KOPT-K1 (cell line): ENCODE data around the gene MCM10.

Experiments used
- H3K27ac ChIP-seq: fragments of 200-600 bp; sonication (generic); 2 replicates; pipeline ENCODE4 v1.5.1; 2016; ENCODE audit warnings: antibody characterized with exemption, mild to moderate bottlenecking, low read depth, low read length; ENCODE audit not compliant: poor library complexity, severe bottlenecking
- H3K36me3 ChIP-seq: fragments of 200-600 bp; sonication (generic); 2 replicates; pipeline ENCODE4 v1.5.1; 2017; ENCODE audit warnings: antibody characterized with exemption, mild to moderate bottlenecking, low read length, moderate library complexity; ENCODE audit not compliant: insufficient read depth
- H3K9me3 ChIP-seq: fragments of 200-600 bp; sonication (generic); 2 replicates; pipeline ENCODE4 v1.5.1; 2017; ENCODE audit warnings: antibody characterized with exemption, low read length, mild to moderate bottlenecking; ENCODE audit not compliant: insufficient read depth, poor library complexity, severe bottlenecking

MCM10 gene

DNA sequence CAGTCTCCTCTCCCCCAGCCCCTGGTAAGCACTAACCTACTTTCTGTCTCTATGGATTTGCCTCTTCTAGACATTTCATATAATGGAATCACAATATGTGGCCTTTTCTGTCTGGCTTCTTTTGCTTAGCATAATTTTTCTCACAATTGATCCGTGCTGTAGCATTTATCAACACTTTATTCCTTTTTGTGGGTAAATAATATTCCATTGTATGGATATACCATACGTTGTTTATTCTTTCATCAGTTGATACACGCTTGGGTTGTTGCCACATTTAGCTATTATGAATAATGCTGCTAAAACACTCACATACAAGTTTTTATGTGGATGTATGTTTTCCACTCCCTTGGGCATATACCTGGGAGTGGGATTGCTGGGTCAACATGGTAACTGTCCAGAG, 25.8 kb downstream of the MCM10 start:
- Histone ChIP-seq H3K27ac (no peak overlapping the region), H3K36me3 (peaks cover 100% of the 10 kb centered on the region), H3K9me3 (no peaks in the 10 kb centered on the region)

DNA sequence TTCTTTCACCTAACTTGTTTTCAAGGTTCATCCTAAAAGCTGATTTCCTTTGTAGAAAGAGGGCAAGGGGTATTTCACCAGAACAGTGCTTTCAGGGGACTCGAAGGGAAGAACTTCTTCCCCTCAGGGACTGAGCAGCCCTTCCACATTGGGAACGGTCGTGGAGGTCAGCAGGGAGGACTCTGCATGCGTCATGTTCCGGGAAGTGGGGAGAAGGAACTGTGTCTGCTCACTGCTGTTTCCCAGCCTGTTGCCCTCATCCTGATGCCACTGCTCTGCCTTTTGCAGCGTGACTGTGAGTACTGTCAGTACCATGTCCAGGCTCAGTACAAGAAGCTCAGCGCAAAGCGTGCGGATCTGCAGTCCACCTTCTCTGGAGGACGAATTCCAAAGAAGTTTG, 27.2 kb downstream of the MCM10 start:
- Histone ChIP-seq H3K9me3 (no peaks in the 10 kb centered on the region), H3K27ac (no peak overlapping the region), H3K36me3 (peaks cover 100% of the 10 kb centered on the region)

DNA sequence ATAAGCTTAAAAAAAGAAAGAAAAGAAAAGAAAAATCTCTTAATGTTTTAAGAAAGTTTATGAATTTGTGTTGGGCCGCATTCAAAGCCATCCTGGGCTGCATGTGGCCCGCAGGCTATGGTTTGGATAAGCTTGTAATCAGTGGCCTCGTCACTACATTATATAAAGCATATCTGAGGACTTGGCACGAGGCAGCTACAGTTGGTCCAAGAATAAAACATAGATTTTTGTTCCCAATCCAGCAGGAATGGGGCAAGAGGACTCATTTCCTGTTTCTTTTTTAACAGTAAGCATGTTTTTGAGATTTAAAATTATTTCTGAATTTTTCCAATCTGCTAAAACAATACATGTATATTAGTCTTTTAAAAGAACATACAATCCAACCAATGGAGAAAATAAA, 28.6 kb downstream of the MCM10 start:
- peaks cover 100% of the 10 kb centered on the region for H3K36me3 ChIP-seq
- H3K9me3 ChIP-seq: no peaks in the 10 kb centered on the region
- H3K27ac ChIP-seq: no peak overlapping the region

DNA sequence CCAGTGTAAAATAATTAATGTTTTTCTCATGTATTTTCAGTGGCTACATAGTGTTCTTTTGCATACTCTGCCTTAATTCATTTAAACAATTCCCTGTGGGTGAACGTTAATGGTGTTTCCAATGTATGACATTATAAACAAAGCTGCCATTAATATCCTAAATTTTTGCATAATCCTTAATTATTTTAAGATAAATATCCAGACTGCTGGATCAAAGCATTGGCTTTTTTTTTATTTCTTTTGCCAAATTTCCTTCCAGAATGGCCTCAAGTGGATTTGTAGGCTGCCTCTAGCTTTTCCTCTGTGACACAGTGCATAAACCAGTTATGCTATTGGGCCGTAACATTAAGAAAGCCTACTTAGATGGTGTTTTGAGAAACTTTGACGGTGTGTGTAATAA, 29.5 kb downstream of the MCM10 start:
- no peak overlapping the region for H3K27ac ChIP-seq
- H3K36me3 ChIP-seq: peaks cover 100% of the 10 kb centered on the region
- no peaks in the 10 kb centered on the region for H3K9me3 ChIP-seq

DNA sequence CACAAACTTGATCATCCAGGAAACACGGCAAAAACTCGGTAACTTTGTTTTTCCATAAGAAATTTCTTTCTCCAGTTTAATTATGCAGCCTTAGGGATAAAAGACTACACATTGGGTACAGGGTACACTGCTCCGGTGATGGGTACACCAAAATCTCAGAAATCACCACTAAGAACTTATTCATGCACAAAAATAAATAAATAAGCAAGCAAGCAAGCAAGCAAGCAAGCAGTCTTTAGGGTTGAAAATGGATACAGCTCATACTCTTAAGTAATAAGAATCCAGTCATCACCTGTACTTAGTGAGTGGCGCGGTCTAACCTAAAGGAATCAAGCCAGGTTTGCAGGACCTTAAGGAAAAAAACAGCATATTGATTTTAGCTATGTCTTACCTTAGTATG, 30.0 kb downstream of the MCM10 start:
- no peaks in the 10 kb centered on the region for H3K9me3 ChIP-seq
- H3K36me3 ChIP-seq: peaks cover 99% of the 10 kb centered on the region
- no peak overlapping the region for H3K27ac ChIP-seq

DNA sequence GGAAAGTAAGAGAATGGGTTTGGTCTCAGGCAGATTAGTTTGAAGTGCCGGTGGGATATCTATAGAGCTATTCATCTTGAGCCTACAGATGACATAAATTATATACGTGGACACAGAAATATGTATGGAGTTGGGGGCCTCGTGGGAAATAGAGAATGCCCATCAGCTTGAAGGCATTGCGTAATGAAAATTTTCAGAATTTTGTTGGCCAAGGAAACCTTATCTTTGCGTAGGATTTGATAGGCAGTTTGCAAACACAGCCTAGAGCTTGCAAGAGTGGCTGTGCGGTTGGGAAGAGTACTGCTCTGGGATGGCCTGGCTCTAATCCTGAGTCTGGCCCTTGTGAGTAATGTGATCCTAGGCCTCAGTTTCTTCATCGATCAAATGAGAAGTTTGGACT, 32.3 kb downstream of the MCM10 start:
- H3K9me3 ChIP-seq: no peaks in the 10 kb centered on the region
- peaks cover 99% of the 10 kb centered on the region for H3K36me3 ChIP-seq
- H3K27ac ChIP-seq: no peak overlapping the region

DNA sequence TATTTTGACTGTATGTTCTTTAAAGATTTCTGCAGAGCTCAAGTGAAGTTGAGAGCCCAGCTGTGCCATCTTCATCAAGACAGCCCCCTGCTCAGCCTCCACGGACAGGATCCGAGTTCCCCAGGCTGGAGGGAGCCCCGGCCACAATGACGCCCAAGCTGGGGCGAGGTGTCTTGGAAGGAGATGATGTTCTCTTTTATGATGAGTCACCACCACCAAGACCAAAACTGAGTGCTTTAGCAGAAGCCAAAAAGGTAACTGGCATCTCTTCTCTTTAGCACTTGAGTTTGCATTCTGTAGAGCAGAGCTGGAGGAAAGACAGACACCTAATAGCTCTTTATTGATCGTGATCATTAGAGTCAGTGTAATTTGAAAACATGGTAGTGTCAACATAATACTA, 33.7 kb downstream of the MCM10 start:
- H3K9me3 ChIP-seq: no peaks in the 10 kb centered on the region
- H3K36me3 ChIP-seq: peaks cover 99% of the 10 kb centered on the region
- no peak overlapping the region for H3K27ac ChIP-seq

DNA sequence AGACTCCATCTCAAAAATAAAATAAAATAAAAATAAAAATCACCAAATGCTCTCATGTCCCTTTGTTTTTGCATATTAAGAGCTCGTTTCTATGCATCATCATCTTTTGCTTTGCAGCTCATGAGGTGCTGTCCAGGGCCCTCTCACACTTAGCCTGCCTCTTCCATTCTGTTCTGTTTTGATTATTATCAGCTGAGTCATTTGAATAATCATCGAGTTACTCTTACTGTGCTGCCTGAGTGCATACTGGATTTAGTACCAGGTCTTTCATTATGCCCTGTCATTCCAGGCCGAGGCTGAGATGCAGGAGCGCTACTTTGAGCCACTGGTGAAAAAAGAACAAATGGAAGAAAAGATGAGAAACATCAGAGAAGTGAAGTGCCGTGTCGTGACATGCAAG, 39.8 kb downstream of the MCM10 start:
- no peak overlapping the region for H3K27ac ChIP-seq
- no peaks in the 10 kb centered on the region for H3K9me3 ChIP-seq
- peaks cover 99% of the 10 kb centered on the region for H3K36me3 ChIP-seq

DNA sequence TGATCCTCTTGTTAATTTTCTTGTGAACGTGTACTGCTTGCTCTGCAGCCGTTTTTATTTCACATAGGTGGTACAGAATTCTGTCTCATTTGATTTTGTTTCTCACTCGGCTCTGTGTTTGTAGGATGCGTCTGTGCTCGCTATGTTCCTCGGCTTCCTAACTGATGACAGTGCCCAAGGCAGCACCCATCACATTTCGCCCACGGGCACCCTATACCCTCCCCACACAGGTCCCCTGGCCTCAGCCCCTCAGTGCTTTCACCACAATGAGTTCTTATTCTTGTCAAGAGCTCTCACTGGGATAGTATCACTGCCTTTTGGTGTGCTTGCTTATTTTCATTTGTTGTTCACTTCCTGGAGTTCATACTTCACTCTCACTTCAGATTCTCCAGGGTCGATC, 44.7 kb downstream of the MCM10 start:
- Histone ChIP-seq H3K27ac (no peak overlapping the region), H3K9me3 (no peaks in the 10 kb centered on the region), H3K36me3 (peaks cover 98% of the 10 kb centered on the region)

DNA sequence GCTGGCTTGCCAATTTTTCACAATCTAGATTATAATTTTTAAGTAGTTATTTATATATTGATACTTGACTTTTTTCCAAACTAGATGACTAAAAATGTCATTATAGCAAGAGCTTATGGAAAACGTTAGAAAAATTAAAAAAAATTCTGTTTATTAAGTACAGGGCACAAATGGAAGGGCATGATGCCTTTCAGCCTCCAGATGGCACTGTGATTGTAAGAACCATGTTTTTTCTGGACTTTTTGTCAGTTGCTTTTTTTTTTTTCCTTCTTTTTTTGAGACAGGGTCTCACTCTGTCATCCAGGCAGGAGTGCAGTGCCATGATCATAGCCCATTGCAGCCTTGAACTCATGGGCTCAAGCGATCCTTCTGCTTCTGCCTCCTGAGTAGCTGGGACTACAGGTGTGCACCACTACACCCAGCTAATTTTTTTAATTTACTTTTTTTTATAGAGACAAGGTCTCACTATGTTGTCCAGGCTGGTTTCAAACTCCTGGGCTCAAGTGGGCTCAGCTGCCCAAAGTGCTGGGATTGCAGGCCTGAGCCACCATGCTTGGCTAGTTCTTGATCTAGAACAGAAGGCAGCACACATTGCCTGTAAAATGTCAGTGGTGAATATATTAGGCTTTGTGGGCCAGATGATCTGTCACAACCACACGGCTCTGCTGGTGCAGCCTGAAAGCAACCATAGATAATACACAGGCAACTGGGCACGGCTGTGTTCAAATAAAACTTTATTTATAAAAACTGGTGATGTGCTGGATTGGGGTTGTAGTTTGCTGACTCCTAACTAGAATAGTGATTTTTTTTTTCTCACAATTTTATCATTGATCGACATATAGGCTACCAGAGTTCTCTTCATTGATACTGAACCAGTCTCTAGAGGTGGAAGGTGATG, 45.4 kb downstream of the MCM10 start:
- H3K27ac ChIP-seq: no peak overlapping the region
- peaks cover 98% of the 10 kb centered on the region for H3K36me3 ChIP-seq
- H3K9me3 ChIP-seq: no peaks in the 10 kb centered on the region

DNA sequence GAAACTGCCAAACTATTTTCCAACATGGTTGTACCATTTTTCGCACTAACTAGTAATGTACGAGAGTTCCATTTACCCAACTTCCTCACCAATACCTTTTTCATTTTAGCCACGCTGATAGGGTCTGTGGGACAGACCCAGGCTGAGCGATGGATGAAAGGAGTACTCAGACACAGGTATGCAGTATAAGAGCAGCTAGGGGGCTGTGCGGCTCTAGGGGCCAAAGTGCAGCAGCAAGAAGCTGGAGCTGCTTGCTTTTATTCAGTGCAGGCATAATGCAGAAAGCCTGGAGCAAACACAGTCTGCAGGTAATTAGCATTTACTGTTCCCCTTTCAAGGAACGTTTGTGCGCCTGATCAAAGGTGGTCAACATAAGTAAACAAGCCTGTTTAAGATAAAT, 51.8 kb downstream of the MCM10 start:
- Histone ChIP-seq H3K27ac (no peak overlapping the region), H3K36me3 (peaks cover 68% of the 10 kb centered on the region)

DNA sequence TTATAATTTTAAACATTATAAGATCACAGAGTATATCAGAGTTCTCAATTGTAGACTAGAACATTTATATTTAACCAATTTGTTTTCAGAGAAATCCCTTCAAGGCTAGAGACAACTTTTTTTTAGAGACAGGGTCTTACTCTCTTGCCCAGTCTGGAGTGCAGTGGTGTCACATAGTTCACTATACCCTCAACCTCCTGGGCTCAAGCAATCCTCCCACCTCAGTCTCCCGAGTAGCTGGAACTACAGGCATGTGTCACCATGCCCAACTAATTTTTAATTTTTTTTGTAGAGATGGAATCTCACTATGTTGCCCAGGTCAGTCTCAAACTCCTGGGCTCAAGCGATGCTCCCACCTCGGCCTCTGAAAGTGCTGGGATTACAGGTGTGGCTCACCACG, 57.5 kb downstream of the MCM10 start:
- Histone ChIP-seq H3K36me3 (peaks cover 12% of the 10 kb centered on the region), H3K9me3 (no peaks in the 10 kb centered on the region), H3K27ac (no peak overlapping the region)

More for the DNA sequence above, 51.8 kb downstream of the MCM10 start:
- H3K9me3 ChIP-seq: no peaks in the 10 kb centered on the region

DNA sequence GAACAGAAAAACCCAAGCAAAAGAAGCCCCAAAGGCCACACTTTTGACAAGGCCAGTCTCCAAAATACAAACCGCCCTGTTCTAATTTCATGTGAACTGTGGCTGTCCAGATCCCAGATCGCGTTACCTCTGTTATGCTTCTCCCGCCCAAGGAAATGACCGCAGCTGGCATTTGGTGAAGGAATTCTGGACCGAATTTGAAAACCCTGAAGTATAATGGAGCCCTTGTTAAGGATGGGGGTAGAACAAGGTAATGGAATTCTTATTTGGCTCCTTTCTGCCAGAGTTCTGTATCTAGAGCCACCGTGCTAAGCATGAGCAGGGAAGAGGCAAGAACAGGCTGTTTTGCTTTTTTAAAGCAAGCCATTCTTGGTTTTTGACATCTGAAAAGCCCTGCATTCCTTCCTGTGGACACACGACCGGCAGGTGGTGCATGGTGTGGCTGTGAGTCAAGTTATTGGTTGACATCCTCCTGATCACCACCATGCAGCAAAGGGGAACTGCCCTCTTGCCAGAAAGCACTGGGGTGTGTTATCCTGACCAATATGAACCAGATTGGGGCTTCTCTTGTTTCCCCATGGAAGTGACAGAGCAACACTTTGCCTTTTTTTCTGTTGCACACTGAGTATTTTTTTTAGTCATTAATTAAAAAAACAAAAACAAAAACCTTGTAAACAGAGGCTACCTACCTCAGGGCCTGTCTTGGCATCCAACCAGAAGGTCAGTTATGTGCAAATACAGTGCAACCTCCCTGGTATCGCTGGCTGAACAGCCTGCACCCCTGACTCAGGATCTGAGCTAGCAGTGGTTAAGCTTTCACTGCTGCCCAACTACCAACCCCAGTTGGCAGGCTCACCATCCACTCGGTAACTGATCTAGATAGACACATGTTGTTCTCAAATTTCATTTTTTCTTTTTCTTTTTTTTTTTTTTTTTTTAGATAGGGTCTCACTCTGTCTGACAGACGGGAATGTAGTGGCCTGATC, 58.6 kb downstream of the MCM10 start:
- Histone ChIP-seq H3K27ac (no peak overlapping the region), H3K9me3 (no peaks in the 10 kb centered on the region), H3K36me3 (peaks cover 2% of the 10 kb centered on the region; the same call in 1 of the 2 replicates)

DNA sequence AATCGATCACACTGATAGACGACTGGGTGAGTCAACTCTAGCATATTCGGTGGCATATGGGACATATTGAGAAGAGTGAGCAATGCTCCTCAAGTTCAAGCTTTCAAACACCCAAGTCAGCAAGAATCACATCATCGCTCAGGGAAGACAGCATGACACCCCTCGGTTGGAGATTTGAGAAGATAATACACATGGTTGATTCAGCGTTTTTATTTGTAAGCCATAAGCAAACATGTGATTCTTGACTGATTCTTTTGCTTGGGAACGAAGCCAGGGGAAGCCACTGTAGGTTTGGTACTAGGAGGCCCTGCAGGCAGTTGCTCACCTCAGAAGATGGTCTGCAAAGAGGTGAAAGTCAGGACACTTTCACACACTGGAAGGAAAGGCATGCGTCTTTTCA, 60.2 kb downstream of the MCM10 start:
- no peaks in the 10 kb centered on the region for H3K36me3 ChIP-seq
- no peaks in the 10 kb centered on the region for H3K9me3 ChIP-seq
- no peak overlapping the region for H3K27ac ChIP-seq

DNA sequence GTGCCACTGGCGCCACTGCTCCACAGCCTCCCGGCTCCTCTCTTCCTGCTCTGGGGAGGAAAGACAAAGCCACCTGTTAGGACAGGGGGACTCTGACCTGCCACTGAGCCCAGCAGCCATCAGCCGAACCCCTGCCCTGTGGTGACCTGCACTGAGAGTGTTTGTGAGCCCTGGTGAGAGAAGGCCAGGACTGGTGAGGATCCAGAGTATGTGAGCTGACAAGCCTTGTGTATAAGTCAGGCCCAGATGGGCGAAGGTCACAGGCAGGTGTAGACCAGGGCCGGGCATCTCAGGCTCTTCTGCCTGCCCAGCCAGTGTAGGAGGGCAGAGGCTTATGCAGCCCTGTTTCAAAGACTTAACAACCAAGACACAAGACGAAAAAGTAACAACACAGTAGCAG, 60.8 kb downstream of the MCM10 start:
- H3K27ac ChIP-seq: no peak overlapping the region
- no peaks in the 10 kb centered on the region for H3K36me3 ChIP-seq
- H3K9me3 ChIP-seq: no peaks in the 10 kb centered on the region
